PFSK-1 (cell line): ENCODE measurements around the gene TMEM175.

Source experiments
- FOXP2 ChIP-seq: optimal IDR thresholded peaks from 2 replicates; pipeline ENCODE3; 2011; ENCODE audit warnings: borderline replicate concordance, control low read depth, inconsistent platforms; ENCODE audit not compliant: insufficient read depth; ENCODE audit errors: extremely low read length, extremely low read depth
- POLR2AphosphoS5 ChIP-seq: IDR thresholded peaks from 2 replicates; pipeline ENCODE4 v1.6.1; 2012; ENCODE audit warnings: low read depth, mild to moderate bottlenecking, control low read depth, low read length, moderate library complexity
- REST ChIP-seq, 2 experiments: IDR thresholded peaks; 2 replicates each; pipeline versions ENCODE4 v1.6.1 to v1.8.0; 2011 to 2012; ENCODE audit warnings: low read depth in 2 of 2, low read length in 2 of 2, control low read depth in 1 of 2, inconsistent platforms in 1 of 2, mild to moderate bottlenecking in 1 of 2, moderate library complexity in 1 of 2; ENCODE audit not compliant: insufficient read depth in 1 of 2
- SIN3A ChIP-seq: IDR thresholded peaks from 2 replicates; pipeline ENCODE4 v1.6.1; 2012; ENCODE audit warnings: mild to moderate bottlenecking, low read length, moderate library complexity, borderline replicate concordance; ENCODE audit not compliant: insufficient read depth
- TAF1 ChIP-seq: IDR thresholded peaks from 2 replicates; pipeline ENCODE4 v1.6.1; 2012; ENCODE audit warnings: low read length, control low read depth, borderline replicate concordance; ENCODE audit not compliant: insufficient read depth

The TMEM175 gene

GRCh38 chr4:998096-998691 is 65.9 kb downstream of the TMEM175 start:
- no peak for TF ChIP-seq POLR2AphosphoS5
- TF ChIP-seq SIN3A: no peak
- TF ChIP-seq FOXP2: no peak
- TF ChIP-seq REST (IDR thresholded peaks at IDR 0.05; ENCODE audit: insufficient read depth in 1 of 2, low read depth in 2 of 2, low read length in 2 of 2): no peak
- TF ChIP-seq TAF1: no peak

GRCh38 chr4:999882-1000425 is 67.7 kb downstream of the TMEM175 start:
- no peak for TF ChIP-seq REST (IDR thresholded peaks at IDR 0.05; ENCODE audit: insufficient read depth in 1 of 2, low read depth in 2 of 2, low read length in 2 of 2)

- TF ChIP-seq REST (IDR thresholded peaks at IDR 0.05; ENCODE audit: insufficient read depth in 1 of 2, low read depth in 2 of 2, low read length in 2 of 2) (no peak), POLR2AphosphoS5 (no peak), TAF1 (no peak), SIN3A (no peak), FOXP2 (no peak)
Measured at GRCh38 chr4:1000686-1001260, 68.5 kb downstream of the TMEM175 start.

DNA sequence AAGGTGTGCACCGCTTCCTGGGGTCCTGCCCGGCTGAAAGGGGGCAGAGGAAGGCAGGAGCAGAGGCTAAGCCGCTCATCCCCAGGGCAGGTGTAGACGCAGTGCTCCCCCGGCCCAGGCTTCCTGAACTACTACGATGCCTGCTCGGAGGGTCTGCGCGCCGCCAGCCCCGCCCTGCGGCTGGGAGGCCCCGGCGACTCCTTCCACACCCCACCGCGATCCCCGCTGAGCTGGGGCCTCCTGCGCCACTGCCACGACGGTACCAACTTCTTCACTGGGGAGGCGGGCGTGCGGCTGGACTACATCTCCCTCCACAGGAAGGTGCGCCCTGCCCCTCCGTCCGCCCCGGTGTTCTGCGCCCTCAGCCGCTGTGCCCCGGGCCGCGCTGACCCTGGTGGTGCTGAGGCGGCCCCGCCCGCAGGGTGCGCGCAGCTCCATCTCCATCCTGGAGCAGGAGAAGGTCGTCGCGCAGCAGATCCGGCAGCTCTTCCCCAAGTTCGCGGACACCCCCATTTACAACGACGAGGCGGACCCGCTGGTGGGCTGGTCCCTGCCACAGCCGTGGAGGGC is 69.4 kb downstream of the TMEM175 start:
- TF ChIP-seq REST (IDR thresholded peaks at IDR 0.05; ENCODE audit: insufficient read depth in 1 of 2, low read depth in 2 of 2, low read length in 2 of 2) (no peak), TAF1 (no peak), POLR2AphosphoS5 (no peak), FOXP2 (no peak), SIN3A (no peak)

- TF ChIP-seq TAF1: no peak
- no peak for TF ChIP-seq REST (IDR thresholded peaks at IDR 0.05; ENCODE audit: insufficient read depth in 1 of 2, low read depth in 2 of 2, low read length in 2 of 2)
Measured at GRCh38 chr4:1002131-1002630, 69.9 kb downstream of the TMEM175 start.
